Left lung (tissue), 10 donors: Measurements from ENCODE around the gene PPFIBP2. TPM values are rescaled to one million over a fixed set of nuclear protein-coding genes. Genes with fewer than 3 reads are reported as not detected.
A peak's percentile ranks its signal among the peaks of the same experiment; 100 is the strongest.

ENCODE experiments used
- ATAC-seq: fragments of 200-7000 bp; cut with Tn5 transposase; one replicate; pipeline ENCODE4 v1.9.1; 2020; ENCODE audit warnings: moderate library complexity
- DNase-seq, 4 donors: peaks; one replicate each; pipeline ENCODE4 v3.0.0-alpha.2; 2013 to 2020
- H3K27ac ChIP-seq, 2 donors: fragments of 200-600 bp; sonication (generic) in 1 of 2; one replicate each; pipeline versions ENCODE4 v1.5.0 to v1.8.0; 2020 to 2021
- H3K27me3 ChIP-seq, 2 donors: fragments of 200-600 bp; sonication (generic) in 1 of 2; one replicate each; pipeline versions ENCODE4 v1.5.0 to v1.8.0; 2020 to 2021
- H3K36me3 ChIP-seq, 2 donors: fragments of 200-600 bp; sonication (generic) in 1 of 2; one replicate each; pipeline versions ENCODE4 v1.5.0 to v1.8.0; 2020 to 2021
- H3K4me1 ChIP-seq, 2 donors: fragments of 200-600 bp; one replicate each; pipeline ENCODE4 v1.8.0; 2021
- H3K4me3 ChIP-seq, 2 donors: fragments of 200-600 bp; sonication (generic) in 1 of 2; one replicate each; pipeline versions ENCODE4 v1.5.0 to v1.8.0; 2020 to 2021; ENCODE audit warnings: mild to moderate bottlenecking in 1 of 2
- H3K9me3 ChIP-seq, 2 donors: fragments of 200-600 bp; sonication (generic) in 1 of 2; one replicate each; pipeline versions ENCODE4 v1.5.0 to v1.8.0; 2020 to 2021
- intact Hi-C, 2 donors: fragments of 100-400 bp; cut with DNase I; formaldehyde crosslinking; loops; one replicate each; pipeline versions ENCODE4 v1.11.2 to v1.14.2; 2022
- polyA plus RNA-seq, 6 donors: library from polyadenylated mRNA; unstranded; fragments of 120-200 nt; gene quantifications; one replicate each; pipeline ENCODE4 v1.2.1, GENCODE V29; 2013; ENCODE audit not compliant: insufficient read length in 6 of 6
- total RNA-seq, 2 donors: library from RNA; stranded (reverse); fragmentation: NEBNext Ultra II Directional; extraction: Animal tissue kit (Norgen Biotek cat#: 25700); gene quantifications; one replicate each; pipeline ENCODE4 v1.2.1, GENCODE V29; 2021
- TF ChIP-seq, protein P1 (sequence below), 2 donors: fragments of 200-600 bp; sonication (generic) in 1 of 2; IDR thresholded peaks; one replicate each; pipeline versions ENCODE4 v1.5.0 to v1.8.0; 2021; ENCODE audit warnings: antibody characterized with exemption in 2 of 2
- donor health status: DM: no; HTN: yes; CAD: no.
- donor health status: DM: no; HTN: no; CAD: no.

The PPFIBP2 gene
- total and polyA plus RNA-seq, 8 donors = 18.7 to 48.7 (median 37.3) TPM

DNA sequence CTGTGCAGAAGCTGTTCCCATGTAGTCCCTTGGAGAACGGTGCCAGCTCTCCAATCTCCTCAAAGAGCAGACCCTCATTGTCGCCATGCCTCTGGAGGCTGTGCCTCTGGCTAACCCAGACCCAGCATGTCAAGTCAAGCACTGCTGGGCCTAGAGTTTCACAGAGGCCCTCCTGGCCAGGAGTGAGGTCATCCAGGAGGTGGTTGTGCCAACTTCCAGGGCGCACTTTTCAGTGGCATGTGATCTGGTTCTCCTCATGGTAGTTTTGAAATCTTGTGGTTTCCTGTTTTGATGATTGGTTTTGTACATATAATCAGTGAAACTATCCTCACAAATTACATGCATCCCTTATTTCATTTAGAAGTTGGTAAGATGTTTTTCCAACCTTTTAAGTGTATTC lies 78.9 kb downstream of the PPFIBP2 start:
- H3K36me3 ChIP-seq = peaks cover 0 to 6% of the 10 kb centered on the region in 2 donors
- ATAC-seq = peak; percentile 45
- intact Hi-C loops = no loop called here
- H3K4me1 ChIP-seq = peaks cover 8 to 25% of the 10 kb centered on the region in 2 donors
- TF ChIP-seq, protein P1, sequence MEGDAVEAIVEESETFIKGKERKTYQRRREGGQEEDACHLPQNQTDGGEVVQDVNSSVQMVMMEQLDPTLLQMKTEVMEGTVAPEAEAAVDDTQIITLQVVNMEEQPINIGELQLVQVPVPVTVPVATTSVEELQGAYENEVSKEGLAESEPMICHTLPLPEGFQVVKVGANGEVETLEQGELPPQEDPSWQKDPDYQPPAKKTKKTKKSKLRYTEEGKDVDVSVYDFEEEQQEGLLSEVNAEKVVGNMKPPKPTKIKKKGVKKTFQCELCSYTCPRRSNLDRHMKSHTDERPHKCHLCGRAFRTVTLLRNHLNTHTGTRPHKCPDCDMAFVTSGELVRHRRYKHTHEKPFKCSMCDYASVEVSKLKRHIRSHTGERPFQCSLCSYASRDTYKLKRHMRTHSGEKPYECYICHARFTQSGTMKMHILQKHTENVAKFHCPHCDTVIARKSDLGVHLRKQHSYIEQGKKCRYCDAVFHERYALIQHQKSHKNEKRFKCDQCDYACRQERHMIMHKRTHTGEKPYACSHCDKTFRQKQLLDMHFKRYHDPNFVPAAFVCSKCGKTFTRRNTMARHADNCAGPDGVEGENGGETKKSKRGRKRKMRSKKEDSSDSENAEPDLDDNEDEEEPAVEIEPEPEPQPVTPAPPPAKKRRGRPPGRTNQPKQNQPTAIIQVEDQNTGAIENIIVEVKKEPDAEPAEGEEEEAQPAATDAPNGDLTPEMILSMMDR (IDR thresholded peaks at IDR 0.05) = no peak
- H3K9me3 ChIP-seq = no peaks in the 10 kb centered on the region
- peak in 1 of 4 donors; percentile 68 for DNase-seq
- no peak overlapping the region for H3K4me3 ChIP-seq
- H3K27me3 ChIP-seq = no peaks in the 10 kb centered on the region
- peak overlapping the region in 1 of 2 donors; percentile 53 for H3K27ac ChIP-seq

DNA sequence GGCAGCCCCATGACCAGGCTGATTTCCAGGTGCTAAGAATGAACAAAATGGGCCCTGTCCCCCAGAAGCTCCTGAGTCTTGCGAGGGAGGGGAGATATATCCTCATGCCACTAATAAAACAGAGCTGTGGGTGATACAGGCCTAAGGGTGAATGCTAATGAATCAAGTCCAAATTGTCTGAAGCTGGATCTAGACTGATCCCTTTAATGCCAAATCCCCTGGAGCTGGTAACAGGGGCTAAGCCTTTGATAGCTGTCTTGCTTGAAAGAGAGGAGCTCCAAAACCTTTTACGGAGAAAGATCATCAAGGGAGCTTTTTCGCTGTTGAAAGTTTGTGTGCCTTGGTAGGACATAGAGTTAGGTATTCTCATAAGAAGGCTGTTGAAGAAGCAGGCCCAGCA lies 79.7 kb downstream of the PPFIBP2 start:
- TF ChIP-seq, protein P1 (IDR thresholded peaks at IDR 0.05) = no peak
- Histone ChIP-seq H3K27ac (peak overlapping the region in 1 of 2 donors; percentile 53), H3K36me3 (peaks cover 0 to 7% of the 10 kb centered on the region in 2 donors), H3K9me3 (no peaks in the 10 kb centered on the region), H3K27me3 (no peaks in the 10 kb centered on the region), H3K4me1 (peaks cover 8 to 25% of the 10 kb centered on the region in 2 donors), H3K4me3 (no peak overlapping the region)
- intact Hi-C loops = no loop called here
- DNase-seq (no peak), ATAC-seq (no peak)

DNA sequence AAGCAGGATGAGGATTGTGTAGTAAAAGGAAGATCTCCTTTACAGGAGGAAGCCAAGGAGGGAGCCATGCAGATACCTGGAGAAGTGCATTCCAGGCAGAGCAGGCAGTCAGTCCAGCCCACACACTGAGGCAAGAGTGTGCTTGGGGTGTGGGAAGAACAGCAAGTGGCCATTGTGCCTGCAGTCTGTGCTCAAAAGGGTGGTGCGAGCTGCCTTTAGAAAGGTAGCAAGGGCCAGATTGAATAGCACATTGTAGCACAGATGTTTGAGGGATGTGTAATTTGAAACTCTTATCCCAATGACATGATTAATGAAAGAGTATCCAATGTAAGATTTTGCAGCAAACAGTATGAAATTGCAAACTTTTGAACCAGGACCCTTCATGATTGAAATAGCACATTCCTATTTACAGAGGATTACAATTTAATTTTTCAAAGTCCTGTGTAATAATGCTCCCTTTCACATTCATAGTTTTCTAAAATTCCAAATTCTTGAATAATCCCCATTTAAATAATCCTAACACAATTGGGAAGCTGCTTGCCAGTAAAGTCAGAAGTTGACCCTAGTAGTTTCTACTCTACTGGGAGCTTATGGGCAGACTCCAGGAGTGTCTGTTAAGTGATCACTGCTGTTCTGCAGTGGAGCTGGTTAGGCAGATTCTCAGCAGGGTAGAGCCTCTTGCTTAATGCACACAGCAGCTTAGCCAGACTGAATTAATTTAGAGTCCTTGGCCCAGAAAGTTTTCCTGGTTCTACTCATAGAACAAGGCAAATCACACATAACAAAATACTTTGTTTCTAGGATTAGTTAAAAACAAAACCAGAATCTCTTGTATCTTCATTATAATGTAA lies 81.4 kb downstream of the PPFIBP2 start:
- intact Hi-C loops = no loop called here
- peak; percentile 38 for ATAC-seq
- H3K36me3 ChIP-seq = peaks cover 0 to 7% of the 10 kb centered on the region in 2 donors
- no peaks in the 10 kb centered on the region for H3K27me3 ChIP-seq
- TF ChIP-seq, protein P1 (IDR thresholded peaks at IDR 0.05) = no peak
- peak overlapping the region in 1 of 2 donors; percentile 8 for H3K27ac ChIP-seq
- H3K4me1 ChIP-seq = peaks cover 15 to 30% of the 10 kb centered on the region in 2 donors
- no peaks in the 10 kb centered on the region for H3K9me3 ChIP-seq
- H3K4me3 ChIP-seq = no peak overlapping the region
- DNase-seq = peak in 1 of 4 donors; percentile 70

DNA sequence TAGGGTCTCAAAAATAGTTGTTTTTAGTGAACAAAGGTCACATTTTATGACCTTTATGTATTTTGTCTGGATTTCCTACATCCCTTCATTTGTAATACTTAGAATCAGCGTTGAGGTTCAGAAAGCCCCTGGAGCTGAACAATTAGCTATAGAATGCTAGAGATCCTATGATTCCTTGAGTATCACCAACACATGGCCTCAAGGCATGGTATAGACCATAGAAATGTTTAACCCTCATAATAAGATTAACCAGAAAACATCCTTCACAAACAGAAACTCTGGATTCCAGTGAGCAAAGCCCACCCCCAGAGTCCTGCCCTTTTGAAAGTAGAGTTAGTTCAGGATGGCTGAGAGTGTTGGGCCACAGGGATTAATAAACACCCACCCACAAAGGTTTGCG lies 82.2 kb downstream of the PPFIBP2 start:
- Histone ChIP-seq H3K9me3 (no peaks in the 10 kb centered on the region), H3K36me3 (peaks cover 0 to 7% of the 10 kb centered on the region in 2 donors), H3K27me3 (no peaks in the 10 kb centered on the region), H3K27ac (peak overlapping the region in 1 of 2 donors; percentile 8), H3K4me3 (no peak overlapping the region), H3K4me1 (peaks cover 20 to 37% of the 10 kb centered on the region in 2 donors)
- no peak for ATAC-seq
- intact Hi-C loops = no loop called here
- TF ChIP-seq, protein P1 (IDR thresholded peaks at IDR 0.05) = no peak
- DNase-seq = no peak

DNA sequence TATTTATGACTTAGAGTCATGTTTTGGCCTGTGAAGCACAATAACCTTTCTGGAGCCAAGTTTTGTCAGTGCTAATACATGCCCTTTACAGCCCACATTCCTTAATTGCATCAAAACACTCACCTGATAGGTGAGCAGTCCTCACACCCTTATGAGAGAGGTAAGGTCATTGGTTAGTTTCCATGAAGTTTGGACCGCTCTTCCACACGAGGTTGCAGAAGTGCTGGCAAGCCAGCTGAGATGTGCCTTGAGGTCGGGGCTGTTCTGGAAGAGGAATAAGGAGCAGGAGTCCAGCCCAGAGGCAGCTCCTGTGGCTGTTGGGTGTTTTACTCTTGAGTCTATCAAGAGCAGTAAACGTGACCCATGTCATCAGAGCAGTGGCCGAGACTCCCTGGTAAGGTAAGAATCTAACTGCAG lies 83.2 kb downstream of the PPFIBP2 start:
- ATAC-seq (peak; percentile 23), DNase-seq (no peak)
- Histone ChIP-seq H3K27ac (peak overlapping the region; percentile 62 to 73), H3K9me3 (no peaks in the 10 kb centered on the region), H3K4me1 (peaks cover 20 to 33% of the 10 kb centered on the region in 2 donors), H3K36me3 (peaks cover 0 to 7% of the 10 kb centered on the region in 2 donors), H3K27me3 (no peaks in the 10 kb centered on the region), H3K4me3 (no peak overlapping the region)
- intact Hi-C loops = no loop called here
- TF ChIP-seq, protein P1 (IDR thresholded peaks at IDR 0.05) = no peak
